ENCODE data around the gene SEMA3B. TPM values are rescaled to one million over a fixed set of nuclear protein-coding genes. Genes with fewer than 3 reads are reported as not detected.

Gene SEMA3B
- total and polyA plus RNA-seq, 2 experiments from 2014 or later: 2.4 to 3.3 TPM

DNA sequence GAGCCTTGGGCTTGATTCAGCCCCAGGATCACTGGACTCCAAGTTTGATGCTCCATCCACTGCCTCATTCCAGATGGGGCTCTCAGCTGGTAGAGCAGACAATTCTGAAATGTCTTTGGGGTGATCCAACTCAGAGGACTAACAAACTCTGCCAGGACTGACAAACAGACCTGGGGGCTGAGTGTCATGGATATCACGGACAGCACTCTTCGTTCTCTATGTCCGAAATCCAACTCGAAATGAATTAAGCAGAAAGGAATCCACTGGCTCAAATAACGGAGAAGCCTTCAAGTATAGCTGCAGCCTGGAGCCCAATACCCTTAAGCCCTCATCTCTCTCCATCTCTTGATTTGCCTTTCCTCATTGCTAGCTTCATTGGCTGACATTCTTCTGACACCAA, 49.7 kb upstream of the SEMA3B start:
- H3K4me3 ChIP-seq: no peak overlapping the region
- Mint-ChIP-seq H3K4me1 (no peaks in the 10 kb centered on the region; the same call in 2 of the 3 replicates), H3K27me3 (ENCODE audit: insufficient read depth, low read depth, poor library complexity) (peaks cover 12% of the 10 kb centered on the region), H3K4me3 (no peak overlapping the region), H3K27ac (no peak overlapping the region), H3K9me3 (no peaks in the 10 kb centered on the region), H3K36me3 (ENCODE audit: low read depth) (no peaks in the 10 kb centered on the region; the same call in 2 of the 3 replicates)
- no peak overlapping the region for H3K4me2 ChIP-seq
- H3K36me3 ChIP-seq (ENCODE audit: insufficient read depth): no peaks in the 10 kb centered on the region
- DNase-seq (ENCODE audit: low spot score) (no peak), ATAC-seq (no peak)
- H4K20me1 ChIP-seq (replicated peaks; ENCODE audit: insufficient read depth): no peaks in the 10 kb centered on the region
- H3F3A ChIP-seq (replicated peaks; ENCODE audit: low read depth): 0 out of 2 replicates have a peak, but pooled peaks cover 7% of the 10 kb centered on the region
- TF ChIP-seq NANOG (IDR thresholded peaks at IDR 0.05; ENCODE audit: borderline replicate concordance) (no peak), CREB1 (CRISPR knock-in tag; IDR thresholded peaks at IDR 0.05; ENCODE audit: low read depth) (no peak), STAT1 (IDR thresholded peaks at IDR 0.05; ENCODE audit: unreplicated experiment) (no peak), ZNF114 (CRISPR knock-in tag; IDR thresholded peaks at IDR 0.05) (no peak), EZH2phosphoT487 (IDR thresholded peaks at IDR 0.05; ENCODE audit: unreplicated experiment) (no peak), POLR2AphosphoS5 (IDR thresholded peaks at IDR 0.05; ENCODE audit: low read depth) (no peak), ZNF331 (CRISPR knock-in tag; IDR thresholded peaks at IDR 0.05; ENCODE audit: low read depth) (no peak), JUNB (IDR thresholded peaks at IDR 0.05; ENCODE audit: unreplicated experiment) (no peak), EZH2 (IDR thresholded peaks at IDR 0.05; ENCODE audit: low read depth, unreplicated experiment) (no peak)
- TF ChIP-seq, protein P1, sequence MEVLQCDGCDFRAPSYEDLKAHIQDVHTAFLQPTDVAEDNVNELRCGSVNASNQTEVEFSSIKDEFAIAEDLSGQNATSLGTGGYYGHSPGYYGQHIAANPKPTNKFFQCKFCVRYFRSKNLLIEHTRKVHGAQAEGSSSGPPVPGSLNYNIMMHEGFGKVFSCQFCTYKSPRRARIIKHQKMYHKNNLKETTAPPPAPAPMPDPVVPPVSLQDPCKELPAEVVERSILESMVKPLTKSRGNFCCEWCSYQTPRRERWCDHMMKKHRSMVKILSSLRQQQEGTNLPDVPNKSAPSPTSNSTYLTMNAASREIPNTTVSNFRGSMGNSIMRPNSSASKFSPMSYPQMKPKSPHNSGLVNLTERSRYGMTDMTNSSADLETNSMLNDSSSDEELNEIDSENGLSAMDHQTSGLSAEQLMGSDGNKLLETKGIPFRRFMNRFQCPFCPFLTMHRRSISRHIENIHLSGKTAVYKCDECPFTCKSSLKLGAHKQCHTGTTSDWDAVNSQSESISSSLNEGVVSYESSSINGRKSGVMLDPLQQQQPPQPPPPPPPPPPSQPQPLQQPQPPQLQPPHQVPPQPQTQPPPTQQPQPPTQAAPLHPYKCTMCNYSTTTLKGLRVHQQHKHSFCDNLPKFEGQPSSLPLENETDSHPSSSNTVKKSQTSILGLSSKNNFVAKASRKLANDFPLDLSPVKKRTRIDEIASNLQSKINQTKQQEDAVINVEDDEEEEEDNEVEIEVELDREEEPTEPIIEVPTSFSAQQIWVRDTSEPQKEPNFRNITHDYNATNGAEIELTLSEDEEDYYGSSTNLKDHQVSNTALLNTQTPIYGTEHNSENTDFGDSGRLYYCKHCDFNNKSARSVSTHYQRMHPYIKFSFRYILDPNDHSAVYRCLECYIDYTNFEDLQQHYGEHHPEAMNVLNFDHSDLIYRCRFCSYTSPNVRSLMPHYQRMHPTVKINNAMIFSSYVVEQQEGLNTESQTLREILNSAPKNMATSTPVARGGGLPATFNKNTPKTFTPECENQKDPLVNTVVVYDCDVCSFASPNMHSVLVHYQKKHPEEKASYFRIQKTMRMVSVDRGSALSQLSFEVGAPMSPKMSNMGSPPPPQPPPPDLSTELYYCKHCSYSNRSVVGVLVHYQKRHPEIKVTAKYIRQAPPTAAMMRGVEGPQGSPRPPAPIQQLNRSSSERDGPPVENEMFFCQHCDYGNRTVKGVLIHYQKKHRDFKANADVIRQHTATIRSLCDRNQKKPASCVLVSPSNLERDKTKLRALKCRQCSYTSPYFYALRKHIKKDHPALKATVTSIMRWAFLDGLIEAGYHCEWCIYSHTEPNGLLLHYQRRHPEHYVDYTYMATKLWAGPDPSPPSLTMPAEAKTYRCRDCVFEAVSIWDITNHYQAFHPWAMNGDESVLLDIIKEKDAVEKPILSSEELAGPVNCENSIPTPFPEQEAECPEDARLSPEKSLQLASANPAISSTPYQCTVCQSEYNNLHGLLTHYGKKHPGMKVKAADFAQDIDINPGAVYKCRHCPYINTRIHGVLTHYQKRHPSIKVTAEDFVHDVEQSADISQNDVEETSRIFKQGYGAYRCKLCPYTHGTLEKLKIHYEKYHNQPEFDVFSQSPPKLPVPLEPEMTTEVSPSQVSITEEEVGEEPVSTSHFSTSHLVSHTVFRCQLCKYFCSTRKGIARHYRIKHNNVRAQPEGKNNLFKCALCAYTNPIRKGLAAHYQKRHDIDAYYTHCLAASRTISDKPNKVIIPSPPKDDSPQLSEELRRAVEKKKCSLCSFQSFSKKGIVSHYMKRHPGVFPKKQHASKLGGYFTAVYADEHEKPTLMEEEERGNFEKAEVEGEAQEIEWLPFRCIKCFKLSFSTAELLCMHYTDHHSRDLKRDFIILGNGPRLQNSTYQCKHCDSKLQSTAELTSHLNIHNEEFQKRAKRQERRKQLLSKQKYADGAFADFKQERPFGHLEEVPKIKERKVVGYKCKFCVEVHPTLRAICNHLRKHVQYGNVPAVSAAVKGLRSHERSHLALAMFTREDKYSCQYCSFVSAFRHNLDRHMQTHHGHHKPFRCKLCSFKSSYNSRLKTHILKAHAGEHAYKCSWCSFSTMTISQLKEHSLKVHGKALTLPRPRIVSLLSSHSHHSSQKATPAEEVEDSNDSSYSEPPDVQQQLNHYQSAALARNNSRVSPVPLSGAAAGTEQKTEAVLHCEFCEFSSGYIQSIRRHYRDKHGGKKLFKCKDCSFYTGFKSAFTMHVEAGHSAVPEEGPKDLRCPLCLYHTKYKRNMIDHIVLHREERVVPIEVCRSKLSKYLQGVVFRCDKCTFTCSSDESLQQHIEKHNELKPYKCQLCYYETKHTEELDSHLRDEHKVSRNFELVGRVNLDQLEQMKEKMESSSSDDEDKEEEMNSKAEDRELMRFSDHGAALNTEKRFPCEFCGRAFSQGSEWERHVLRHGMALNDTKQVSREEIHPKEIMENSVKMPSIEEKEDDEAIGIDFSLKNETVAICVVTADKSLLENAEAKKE (CRISPR knock-in tag; IDR thresholded peaks at IDR 0.05): no peak
- TF ChIP-seq, protein P2, sequence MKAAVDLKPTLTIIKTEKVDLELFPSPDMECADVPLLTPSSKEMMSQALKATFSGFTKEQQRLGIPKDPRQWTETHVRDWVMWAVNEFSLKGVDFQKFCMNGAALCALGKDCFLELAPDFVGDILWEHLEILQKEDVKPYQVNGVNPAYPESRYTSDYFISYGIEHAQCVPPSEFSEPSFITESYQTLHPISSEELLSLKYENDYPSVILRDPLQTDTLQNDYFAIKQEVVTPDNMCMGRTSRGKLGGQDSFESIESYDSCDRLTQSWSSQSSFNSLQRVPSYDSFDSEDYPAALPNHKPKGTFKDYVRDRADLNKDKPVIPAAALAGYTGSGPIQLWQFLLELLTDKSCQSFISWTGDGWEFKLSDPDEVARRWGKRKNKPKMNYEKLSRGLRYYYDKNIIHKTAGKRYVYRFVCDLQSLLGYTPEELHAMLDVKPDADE (IDR thresholded peaks at IDR 0.05): no peak
- TF ChIP-seq, protein P3, sequence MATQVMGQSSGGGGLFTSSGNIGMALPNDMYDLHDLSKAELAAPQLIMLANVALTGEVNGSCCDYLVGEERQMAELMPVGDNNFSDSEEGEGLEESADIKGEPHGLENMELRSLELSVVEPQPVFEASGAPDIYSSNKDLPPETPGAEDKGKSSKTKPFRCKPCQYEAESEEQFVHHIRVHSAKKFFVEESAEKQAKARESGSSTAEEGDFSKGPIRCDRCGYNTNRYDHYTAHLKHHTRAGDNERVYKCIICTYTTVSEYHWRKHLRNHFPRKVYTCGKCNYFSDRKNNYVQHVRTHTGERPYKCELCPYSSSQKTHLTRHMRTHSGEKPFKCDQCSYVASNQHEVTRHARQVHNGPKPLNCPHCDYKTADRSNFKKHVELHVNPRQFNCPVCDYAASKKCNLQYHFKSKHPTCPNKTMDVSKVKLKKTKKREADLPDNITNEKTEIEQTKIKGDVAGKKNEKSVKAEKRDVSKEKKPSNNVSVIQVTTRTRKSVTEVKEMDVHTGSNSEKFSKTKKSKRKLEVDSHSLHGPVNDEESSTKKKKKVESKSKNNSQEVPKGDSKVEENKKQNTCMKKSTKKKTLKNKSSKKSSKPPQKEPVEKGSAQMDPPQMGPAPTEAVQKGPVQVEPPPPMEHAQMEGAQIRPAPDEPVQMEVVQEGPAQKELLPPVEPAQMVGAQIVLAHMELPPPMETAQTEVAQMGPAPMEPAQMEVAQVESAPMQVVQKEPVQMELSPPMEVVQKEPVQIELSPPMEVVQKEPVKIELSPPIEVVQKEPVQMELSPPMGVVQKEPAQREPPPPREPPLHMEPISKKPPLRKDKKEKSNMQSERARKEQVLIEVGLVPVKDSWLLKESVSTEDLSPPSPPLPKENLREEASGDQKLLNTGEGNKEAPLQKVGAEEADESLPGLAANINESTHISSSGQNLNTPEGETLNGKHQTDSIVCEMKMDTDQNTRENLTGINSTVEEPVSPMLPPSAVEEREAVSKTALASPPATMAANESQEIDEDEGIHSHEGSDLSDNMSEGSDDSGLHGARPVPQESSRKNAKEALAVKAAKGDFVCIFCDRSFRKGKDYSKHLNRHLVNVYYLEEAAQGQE (IDR thresholded peaks at IDR 0.05; ENCODE audit: unreplicated experiment): no peak
- TF ChIP-seq, protein P4, sequence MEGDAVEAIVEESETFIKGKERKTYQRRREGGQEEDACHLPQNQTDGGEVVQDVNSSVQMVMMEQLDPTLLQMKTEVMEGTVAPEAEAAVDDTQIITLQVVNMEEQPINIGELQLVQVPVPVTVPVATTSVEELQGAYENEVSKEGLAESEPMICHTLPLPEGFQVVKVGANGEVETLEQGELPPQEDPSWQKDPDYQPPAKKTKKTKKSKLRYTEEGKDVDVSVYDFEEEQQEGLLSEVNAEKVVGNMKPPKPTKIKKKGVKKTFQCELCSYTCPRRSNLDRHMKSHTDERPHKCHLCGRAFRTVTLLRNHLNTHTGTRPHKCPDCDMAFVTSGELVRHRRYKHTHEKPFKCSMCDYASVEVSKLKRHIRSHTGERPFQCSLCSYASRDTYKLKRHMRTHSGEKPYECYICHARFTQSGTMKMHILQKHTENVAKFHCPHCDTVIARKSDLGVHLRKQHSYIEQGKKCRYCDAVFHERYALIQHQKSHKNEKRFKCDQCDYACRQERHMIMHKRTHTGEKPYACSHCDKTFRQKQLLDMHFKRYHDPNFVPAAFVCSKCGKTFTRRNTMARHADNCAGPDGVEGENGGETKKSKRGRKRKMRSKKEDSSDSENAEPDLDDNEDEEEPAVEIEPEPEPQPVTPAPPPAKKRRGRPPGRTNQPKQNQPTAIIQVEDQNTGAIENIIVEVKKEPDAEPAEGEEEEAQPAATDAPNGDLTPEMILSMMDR (conservative IDR thresholded peaks at IDR 0.05; ENCODE audit: low read depth in 2 of 2): no peak
- no peak overlapping the region for H3K27ac ChIP-seq (ENCODE audit: low read depth)
- H3K79me2 ChIP-seq (replicated peaks; ENCODE audit: insufficient read depth): no peaks in the 10 kb centered on the region
- no peak overlapping the region for H2AFZ ChIP-seq
- no peaks in the 10 kb centered on the region for H3K9me2 ChIP-seq (ENCODE audit: insufficient read depth)
- no peaks in the 10 kb centered on the region for H3K4me1 ChIP-seq (ENCODE audit: insufficient read depth)
- no peaks in the 10 kb centered on the region for H3K27me3 ChIP-seq (ENCODE audit: insufficient read depth)
